ENCODE data around the gene CPVL. TPM values are rescaled to one million over a fixed set of nuclear protein-coding genes. Genes with fewer than 3 reads are reported as not detected.
"Not testable (repeated sequence)": the region's sequence is repeated elsewhere in the genome, so short reads cannot be mapped to it uniquely, and the experiment has no call there.

CPVL gene
- total RNA-seq, 4 donors from 2014 or later, result 8.0 to 28.5 (median 11.3) TPM

DNA sequence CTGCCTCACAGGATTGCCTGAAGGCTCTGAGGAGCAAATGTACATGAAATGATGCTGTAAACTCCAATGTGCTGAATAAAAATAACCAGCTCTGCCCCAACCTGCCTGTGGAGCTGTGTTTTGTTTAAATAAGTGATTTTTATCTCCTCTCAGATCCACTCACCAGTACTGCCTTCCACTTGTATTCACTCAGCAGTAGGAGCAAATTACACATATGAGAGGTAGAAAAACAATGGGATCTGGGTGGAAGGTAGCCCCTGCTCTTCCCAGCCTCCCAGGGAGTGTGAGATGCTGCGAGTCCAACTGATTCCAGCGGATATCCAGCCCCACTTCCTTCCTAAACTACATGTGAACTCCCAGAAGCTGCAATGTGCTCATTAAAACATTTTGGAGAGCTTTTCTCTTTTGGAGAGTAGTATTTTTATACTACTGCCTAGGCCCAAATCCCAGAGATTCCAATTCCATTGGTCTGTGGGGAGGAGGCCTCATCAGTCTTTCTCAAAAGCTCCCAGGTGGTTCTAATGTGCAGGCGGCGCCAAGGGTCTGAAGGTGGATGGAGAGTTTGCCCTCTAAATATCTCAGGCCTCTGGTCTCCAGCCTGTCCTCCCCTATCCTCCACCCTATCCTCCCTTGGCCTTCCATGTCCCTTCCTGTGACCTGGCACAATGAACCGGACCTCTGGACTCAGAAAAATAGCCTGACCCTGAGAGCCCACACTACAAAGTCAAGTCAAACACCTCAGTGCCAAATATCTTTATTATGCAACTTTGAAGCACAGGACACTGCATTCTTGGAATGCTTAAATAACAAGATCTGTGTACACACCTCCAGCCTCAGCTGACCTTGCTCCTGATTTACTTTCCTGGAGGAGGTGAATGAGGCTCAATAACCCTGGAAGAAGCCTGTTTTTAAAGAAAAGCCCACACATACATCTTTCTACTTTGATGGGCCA, 46.2 kb downstream of the CPVL start:
- intact Hi-C loops (cut with DNase I), result loop anchor here (10.0 kb wide), 1 partner anchor 145 kb away; the partner anchor contains the start of gene TRIL
- H3K36me3 ChIP-seq, result peaks cover 0 to 5% (median 0%) of the 10 kb centered on the region in 4 donors
- no peak overlapping the region for H3K4me3 ChIP-seq
- 84% methylated on average over 5 of the region's 5 CpGs for WGBS
- peak overlapping the region in 2 of 4 donors; percentile 4 to 19 for H3K27ac ChIP-seq (replicated peaks in 1 of 4)
- H3K27me3 ChIP-seq, result no peaks in the 10 kb centered on the region
- TF ChIP-seq, protein P1, sequence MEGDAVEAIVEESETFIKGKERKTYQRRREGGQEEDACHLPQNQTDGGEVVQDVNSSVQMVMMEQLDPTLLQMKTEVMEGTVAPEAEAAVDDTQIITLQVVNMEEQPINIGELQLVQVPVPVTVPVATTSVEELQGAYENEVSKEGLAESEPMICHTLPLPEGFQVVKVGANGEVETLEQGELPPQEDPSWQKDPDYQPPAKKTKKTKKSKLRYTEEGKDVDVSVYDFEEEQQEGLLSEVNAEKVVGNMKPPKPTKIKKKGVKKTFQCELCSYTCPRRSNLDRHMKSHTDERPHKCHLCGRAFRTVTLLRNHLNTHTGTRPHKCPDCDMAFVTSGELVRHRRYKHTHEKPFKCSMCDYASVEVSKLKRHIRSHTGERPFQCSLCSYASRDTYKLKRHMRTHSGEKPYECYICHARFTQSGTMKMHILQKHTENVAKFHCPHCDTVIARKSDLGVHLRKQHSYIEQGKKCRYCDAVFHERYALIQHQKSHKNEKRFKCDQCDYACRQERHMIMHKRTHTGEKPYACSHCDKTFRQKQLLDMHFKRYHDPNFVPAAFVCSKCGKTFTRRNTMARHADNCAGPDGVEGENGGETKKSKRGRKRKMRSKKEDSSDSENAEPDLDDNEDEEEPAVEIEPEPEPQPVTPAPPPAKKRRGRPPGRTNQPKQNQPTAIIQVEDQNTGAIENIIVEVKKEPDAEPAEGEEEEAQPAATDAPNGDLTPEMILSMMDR (IDR thresholded peaks at IDR 0.05), result no peak
- TF ChIP-seq POLR2AphosphoS5 (IDR thresholded peaks at IDR 0.05), result no peak
- TF ChIP-seq POLR2A (IDR thresholded peaks at IDR 0.05; ENCODE audit: low read depth), result no peak
- TF ChIP-seq EP300 (IDR thresholded peaks at IDR 0.05), result no peak
- H3K9me3 ChIP-seq, result no peaks in the 10 kb centered on the region
- peak; percentile 77 for DNase-seq (ENCODE audit: extremely low spot score)
- H3K4me1 ChIP-seq, result peaks cover 9 to 18% (median 16%) of the 10 kb centered on the region in 4 donors

DNA sequence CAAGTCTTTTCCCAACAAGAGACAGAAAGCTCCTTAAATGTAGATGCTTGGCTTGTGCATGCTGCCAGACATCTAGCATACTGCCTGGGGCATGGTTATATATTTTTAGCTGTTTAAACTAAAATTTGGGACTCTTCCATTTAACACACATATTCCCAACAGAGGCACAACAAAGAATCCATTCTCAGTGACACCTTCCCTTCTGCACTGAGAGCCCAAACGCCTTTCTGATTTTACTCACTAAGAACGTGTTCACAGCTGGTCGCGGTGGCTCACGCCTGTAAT, 49.9 kb downstream of the CPVL start:
- DNase-seq (ENCODE audit: extremely low spot score), result no peak
- H3K9me3 ChIP-seq, result no peaks in the 10 kb centered on the region
- peaks cover 14 to 22% (median 19%) of the 10 kb centered on the region in 4 donors for H3K4me1 ChIP-seq
- 92% methylated on average over 5 of the region's 5 CpGs for WGBS
- H3K27me3 ChIP-seq, result peaks cover 0 to 3% (median 0%) of the 10 kb centered on the region in 4 donors
- peaks cover 0 to 5% (median 0%) of the 10 kb centered on the region in 4 donors for H3K36me3 ChIP-seq
- H3K4me3 ChIP-seq, result no peak overlapping the region
- TF ChIP-seq POLR2A (IDR thresholded peaks at IDR 0.05; ENCODE audit: low read depth), result no peak
- TF ChIP-seq, protein P1 (IDR thresholded peaks at IDR 0.05), result no peak
- TF ChIP-seq EP300 (IDR thresholded peaks at IDR 0.05), result no peak
- no peak for TF ChIP-seq POLR2AphosphoS5 (IDR thresholded peaks at IDR 0.05)
- intact Hi-C loops (cut with DNase I), result no loop called here
- H3K27ac ChIP-seq (replicated peaks in 1 of 4), result no peak overlapping the region

DNA sequence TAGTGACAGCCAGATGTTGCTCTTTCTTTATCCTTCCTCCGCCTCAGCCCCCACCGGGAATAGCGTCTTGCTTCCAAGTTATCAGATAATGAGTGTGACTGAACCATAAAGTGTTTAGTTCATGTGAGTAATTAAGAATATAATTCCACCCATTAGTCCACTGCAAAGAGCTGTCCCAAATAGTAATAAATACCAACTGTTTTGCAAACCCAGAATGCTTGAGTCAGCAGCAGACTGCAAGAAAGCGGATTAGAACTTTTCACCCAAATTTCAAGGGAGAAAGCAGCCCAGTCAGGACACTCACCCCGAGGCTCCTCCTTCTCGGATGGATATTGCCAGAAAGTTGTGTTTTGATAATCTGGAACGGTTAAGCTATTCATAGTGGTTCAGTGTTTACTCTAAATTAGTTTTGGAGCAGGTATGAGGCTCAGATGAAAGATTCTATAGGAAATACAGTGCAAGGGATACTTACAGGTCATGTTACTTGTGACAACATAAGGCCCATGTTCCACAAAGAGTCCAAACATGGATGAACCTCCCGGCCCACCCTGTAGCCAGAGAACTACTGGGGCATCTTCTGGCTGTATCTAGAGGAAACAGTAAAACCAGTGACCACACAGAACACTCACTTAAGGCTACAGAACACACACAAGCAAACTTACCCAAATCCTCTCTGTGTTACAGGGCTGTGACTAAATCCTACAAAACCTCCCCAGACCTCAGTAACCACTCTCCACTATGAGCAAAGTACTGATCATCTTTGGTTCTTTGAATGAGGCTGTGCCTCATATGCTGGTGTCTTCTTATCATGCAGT, 50.5 kb downstream of the CPVL start:
- TF ChIP-seq POLR2A (IDR thresholded peaks at IDR 0.05; ENCODE audit: low read depth), result no peak
- no peak for TF ChIP-seq POLR2AphosphoS5 (IDR thresholded peaks at IDR 0.05)
- no peak for TF ChIP-seq EP300 (IDR thresholded peaks at IDR 0.05)
- TF ChIP-seq, protein P1 (IDR thresholded peaks at IDR 0.05), result no peak
- WGBS, result 65% methylated on average over 8 of the region's 8 CpGs

DNA sequence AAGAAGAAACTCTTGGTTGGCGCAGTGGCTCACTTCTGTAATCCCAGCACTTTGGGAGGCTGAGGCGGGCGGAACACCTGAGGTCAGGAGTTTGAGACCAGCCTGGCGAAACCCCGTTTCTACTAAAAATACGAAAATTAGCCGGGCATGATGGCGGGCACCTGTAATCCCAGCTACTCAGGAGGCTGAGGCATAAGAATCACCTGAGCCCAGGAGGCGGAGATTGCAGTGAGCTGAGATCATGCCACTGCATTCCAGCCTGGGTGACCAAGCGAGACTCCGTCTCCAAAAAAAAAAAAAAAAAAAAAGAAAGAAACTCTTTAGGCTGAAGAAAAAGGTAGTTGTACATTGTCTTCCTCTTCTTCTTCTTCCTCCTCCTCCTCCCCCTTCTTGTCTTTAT, 53.2 kb downstream of the CPVL start:
- H3K27ac ChIP-seq (replicated peaks in 1 of 4); H3K27me3 ChIP-seq; H3K9me3 ChIP-seq; DNase-seq (ENCODE audit: extremely low spot score); H3K4me3 ChIP-seq; intact Hi-C loops (cut with DNase I); H3K36me3 ChIP-seq: not testable (repeated sequence)
- 96% methylated on average over 11 of the region's 11 CpGs for WGBS
- H3K4me1 ChIP-seq, result peaks cover 1 to 27% (median 16%) of the 10 kb centered on the region in 4 donors

More for the DNA sequence above, 50.5 kb downstream of the CPVL start:
- intact Hi-C loops (cut with DNase I), result no loop called here
- Histone ChIP-seq H3K27ac (replicated peaks in 1 of 4) (no peak overlapping the region), H3K36me3 (peaks cover 0 to 5% (median 0%) of the 10 kb centered on the region in 4 donors), H3K4me1 (peaks cover 14 to 28% (median 22%) of the 10 kb centered on the region in 4 donors), H3K4me3 (no peak overlapping the region), H3K27me3 (peaks cover 0 to 8% (median 0%) of the 10 kb centered on the region in 4 donors), H3K9me3 (no peaks in the 10 kb centered on the region)
- no peak for DNase-seq (ENCODE audit: extremely low spot score)

DNA sequence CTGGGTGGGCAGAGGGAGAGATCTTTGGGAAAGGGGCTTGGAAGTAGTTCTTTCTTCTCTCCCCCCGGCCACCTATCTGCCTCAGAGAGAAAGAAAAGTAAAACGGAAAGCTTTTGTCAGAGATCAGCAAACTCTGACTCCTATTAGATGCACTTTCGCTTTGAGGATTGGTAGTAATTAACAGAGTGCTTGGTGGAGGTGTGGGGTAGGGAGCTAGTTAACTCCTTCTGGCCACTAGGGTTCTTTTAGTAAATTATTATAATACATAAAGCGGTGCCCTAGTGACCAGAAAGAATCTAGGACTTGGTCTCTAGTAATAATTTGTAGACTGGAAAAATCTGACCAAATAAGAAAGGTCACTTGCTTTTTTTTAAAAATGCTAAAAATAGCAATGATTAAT, 54.6 kb downstream of the CPVL start:
- Histone ChIP-seq H3K4me3 (peak overlapping the region; percentile 31 to 48 (median 42)), H3K27me3 (peaks cover 0 to 8% (median 0%) of the 10 kb centered on the region in 4 donors), H3K27ac (replicated peaks in 1 of 4) (peak overlapping the region; percentile 66 to 71 (median 66)), H3K4me1 (peaks cover 9 to 34% (median 19%) of the 10 kb centered on the region in 4 donors), H3K9me3 (no peaks in the 10 kb centered on the region), H3K36me3 (peaks cover 0 to 5% (median 0%) of the 10 kb centered on the region in 4 donors)
- no peak for DNase-seq (ENCODE audit: extremely low spot score)
- WGBS, result 36% methylated on average over 4 of the region's 4 CpGs
- TF ChIP-seq EP300 (IDR thresholded peaks at IDR 0.05) (no peak), POLR2AphosphoS5 (IDR thresholded peaks at IDR 0.05) (no peak), POLR2A (IDR thresholded peaks at IDR 0.05; ENCODE audit: low read depth) (no peak)
- TF ChIP-seq, protein P1 (IDR thresholded peaks at IDR 0.05), result no peak
- intact Hi-C loops (cut with DNase I), result no loop called here
